ENCODE measurements around the gene P2RY14. TPM values are rescaled to one million over a fixed set of nuclear protein-coding genes. Genes with fewer than 3 reads are reported as not detected.
"Not testable (repeated sequence)": the region's sequence is repeated elsewhere in the genome, so short reads cannot be mapped to it uniquely, and the experiment has no call there.

P2RY14 gene
- total RNA-seq, 2 experiments from 2014 or later: 0.51 to 0.70 TPM

DNA sequence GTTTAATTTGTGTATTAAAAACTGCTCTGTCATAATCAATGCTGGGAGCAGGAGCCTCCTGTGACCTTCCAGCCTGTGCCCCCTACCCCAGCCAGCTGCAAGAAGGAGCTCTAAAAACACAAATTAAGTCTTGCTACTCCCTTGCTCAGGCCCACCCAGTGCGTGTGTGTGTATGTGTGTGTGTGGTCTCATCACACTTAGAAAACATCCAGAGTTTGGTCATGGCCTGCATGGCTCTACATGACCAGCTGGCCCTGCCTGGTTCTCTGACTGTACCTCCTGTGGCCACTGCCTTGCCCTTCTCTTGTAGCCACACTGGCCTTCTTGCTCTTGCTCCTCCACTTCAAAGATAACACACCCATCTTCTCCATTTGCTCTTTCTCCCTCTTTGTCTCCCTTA is 13.7 kb downstream of the P2RY14 start:
- TF ChIP-seq, protein P1, sequence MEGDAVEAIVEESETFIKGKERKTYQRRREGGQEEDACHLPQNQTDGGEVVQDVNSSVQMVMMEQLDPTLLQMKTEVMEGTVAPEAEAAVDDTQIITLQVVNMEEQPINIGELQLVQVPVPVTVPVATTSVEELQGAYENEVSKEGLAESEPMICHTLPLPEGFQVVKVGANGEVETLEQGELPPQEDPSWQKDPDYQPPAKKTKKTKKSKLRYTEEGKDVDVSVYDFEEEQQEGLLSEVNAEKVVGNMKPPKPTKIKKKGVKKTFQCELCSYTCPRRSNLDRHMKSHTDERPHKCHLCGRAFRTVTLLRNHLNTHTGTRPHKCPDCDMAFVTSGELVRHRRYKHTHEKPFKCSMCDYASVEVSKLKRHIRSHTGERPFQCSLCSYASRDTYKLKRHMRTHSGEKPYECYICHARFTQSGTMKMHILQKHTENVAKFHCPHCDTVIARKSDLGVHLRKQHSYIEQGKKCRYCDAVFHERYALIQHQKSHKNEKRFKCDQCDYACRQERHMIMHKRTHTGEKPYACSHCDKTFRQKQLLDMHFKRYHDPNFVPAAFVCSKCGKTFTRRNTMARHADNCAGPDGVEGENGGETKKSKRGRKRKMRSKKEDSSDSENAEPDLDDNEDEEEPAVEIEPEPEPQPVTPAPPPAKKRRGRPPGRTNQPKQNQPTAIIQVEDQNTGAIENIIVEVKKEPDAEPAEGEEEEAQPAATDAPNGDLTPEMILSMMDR (IDR thresholded peaks at IDR 0.05): no peak
- Mint-ChIP-seq H3K27me3 (no peaks in the 10 kb centered on the region), H3K9me3 (peaks cover under 1% of the 10 kb centered on the region), H3K4me3 (no peak overlapping the region), H3K4me1 (ENCODE audit: low read depth) (peaks cover 15% of the 10 kb centered on the region), H3K27ac (no peak overlapping the region), H3K36me3 (ENCODE audit: low read depth) (peaks cover 4% of the 10 kb centered on the region)
- ChIA-PET POLR2A (interaction anchor here (1.0 kb wide), 1 partner anchor 9 kb away, joined by 3 read pairs; no protein-coding TSS in a partner anchor), CTCF (interaction anchor here (1.2 to 1.7 kb wide), 3 partner anchors 12 to 30 kb away, joined by 4 to 5 read pairs (median 4); partner anchors contain the start of gene P2RY14)
- ATAC-seq (no peak), DNase-seq (no peak)
- intact Hi-C loops (cut with micrococcal nuclease): no loop called here

DNA sequence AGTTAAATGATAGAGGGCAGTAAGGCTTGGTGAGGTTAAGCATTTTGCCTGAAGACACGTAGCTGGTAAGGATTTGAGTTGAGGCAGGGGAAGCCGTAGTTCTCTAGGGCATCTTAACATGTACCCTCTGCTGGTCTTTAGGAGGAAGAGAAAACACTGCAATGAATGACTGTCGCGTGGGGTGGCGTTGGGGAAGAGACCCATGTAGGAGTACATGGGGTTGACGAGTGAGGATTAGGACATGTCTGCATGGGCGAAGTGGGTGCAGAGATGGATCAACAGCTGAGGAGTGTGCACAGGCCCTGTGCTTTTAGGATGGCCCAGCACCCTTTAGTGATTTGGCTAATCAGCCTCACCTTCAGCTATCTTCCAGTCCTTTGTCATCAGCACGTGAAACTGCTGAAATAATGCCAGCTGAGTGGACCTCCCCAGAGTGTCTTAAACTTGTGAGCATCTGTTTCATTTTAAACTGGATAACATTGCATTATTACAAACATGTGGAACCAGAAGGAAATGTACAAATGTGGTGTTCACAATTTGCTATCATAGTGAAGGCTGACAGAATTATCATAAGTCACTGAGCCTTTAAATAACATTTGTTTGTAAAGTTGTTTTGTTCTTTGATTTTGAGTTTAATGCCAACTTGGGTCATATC is 15.3 kb downstream of the P2RY14 start:
- Mint-ChIP-seq H3K9me3 (no peaks in the 10 kb centered on the region), H3K4me1 (ENCODE audit: low read depth) (peaks cover 2% of the 10 kb centered on the region), H3K4me3 (no peak overlapping the region), H3K27ac (no peak overlapping the region), H3K27me3 (no peaks in the 10 kb centered on the region), H3K36me3 (ENCODE audit: low read depth) (no peaks in the 10 kb centered on the region)
- CTCF ChIA-PET: interaction anchor here (0.7 to 2.0 kb wide), 5 partner anchors 13 to 95 kb away, joined by 3 to 9 read pairs (median 4); partner anchors contain the start of gene P2RY14
- intact Hi-C loops (cut with micrococcal nuclease): no loop called here
- POLR2A ChIA-PET: interaction anchor here (0.7 kb wide), 1 partner anchor 10 kb away, joined by 3 read pairs; no protein-coding TSS in a partner anchor
- TF ChIP-seq, protein P1 (IDR thresholded peaks at IDR 0.05): no peak
- no peak for ATAC-seq
- no peak for DNase-seq

DNA sequence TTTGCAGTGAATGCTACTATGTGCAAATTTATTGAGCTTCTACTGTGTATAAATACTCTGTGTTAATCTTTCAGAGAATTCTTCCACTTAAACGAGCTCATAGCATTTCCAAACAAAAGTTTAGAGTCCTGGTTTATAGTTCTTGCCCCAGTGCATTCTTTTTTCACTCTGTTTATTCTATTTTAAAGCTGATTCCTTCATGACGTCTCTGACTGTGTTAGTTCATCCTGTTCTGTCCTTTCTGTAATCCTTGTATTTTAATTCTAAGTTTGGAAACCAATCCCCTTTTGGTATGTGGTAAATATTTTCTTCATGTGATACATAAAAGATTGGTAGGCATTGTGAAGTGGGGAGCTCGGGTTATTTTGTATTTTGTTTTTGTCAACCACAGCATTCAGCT is 18.7 kb downstream of the P2RY14 start:
- Mint-ChIP-seq H3K27ac (no peak overlapping the region), H3K4me1 (ENCODE audit: low read depth) (no peaks in the 10 kb centered on the region), H3K9me3 (no peaks in the 10 kb centered on the region), H3K4me3 (no peak overlapping the region), H3K27me3 (peaks cover 3% of the 10 kb centered on the region), H3K36me3 (ENCODE audit: low read depth) (no peaks in the 10 kb centered on the region)
- DNase-seq (no peak), ATAC-seq (no peak)
- CTCF ChIA-PET: interaction anchor here (1.1 to 1.6 kb wide), 3 partner anchors 25 to 92 kb away, joined by 3 to 6 read pairs (median 5); no protein-coding TSS in a partner anchor
- POLR2A ChIA-PET: interaction anchor here (0.9 kb wide), 1 partner anchor 23 kb away, joined by 3 read pairs; no protein-coding TSS in a partner anchor
- TF ChIP-seq, protein P1 (IDR thresholded peaks at IDR 0.05): no peak
- intact Hi-C loops (cut with micrococcal nuclease): no loop called here

GRCh38 chr3:151256749-151257148 is 21.6 kb downstream of the P2RY14 start:
- H3K36me3 Mint-ChIP-seq (ENCODE audit: low read depth): no peaks in the 10 kb centered on the region
- ChIA-PET CTCF (interaction anchor here (1.3 to 2.1 kb wide), 4 partner anchors 11 to 89 kb away, joined by 3 to 9 read pairs (median 5); no protein-coding TSS in a partner anchor), POLR2A (interaction anchor here (0.5 to 1.6 kb wide), 2 partner anchors 8 to 14 kb away, joined by 3 read pairs; no protein-coding TSS in a partner anchor)
- H3K27me3 Mint-ChIP-seq: peaks cover 3% of the 10 kb centered on the region
- TF ChIP-seq, protein P1 (IDR thresholded peaks at IDR 0.05): no peak
- intact Hi-C loops (cut with micrococcal nuclease): no loop called here
- H3K4me1 Mint-ChIP-seq (ENCODE audit: low read depth): no peaks in the 10 kb centered on the region
- ATAC-seq (no peak), DNase-seq (no peak)
- no peak overlapping the region for H3K27ac Mint-ChIP-seq
- no peaks in the 10 kb centered on the region for H3K9me3 Mint-ChIP-seq
- no peak overlapping the region for H3K4me3 Mint-ChIP-seq

GRCh38 chr3:151248772-151249337 is 29.5 kb downstream of the P2RY14 start:
- ChIA-PET CTCF (interaction anchor here (1.0 kb wide), 1 partner anchor 21 kb away, joined by 3 read pairs; no protein-coding TSS in a partner anchor), POLR2A (no interaction called here)
- H3K27me3 Mint-ChIP-seq: no peaks in the 10 kb centered on the region
- no peaks in the 10 kb centered on the region for H3K9me3 Mint-ChIP-seq
- TF ChIP-seq, protein P1 (IDR thresholded peaks at IDR 0.05): no peak
- H3K4me3 Mint-ChIP-seq: no peak overlapping the region
- ATAC-seq (no peak), DNase-seq (no peak)
- H3K36me3 Mint-ChIP-seq (ENCODE audit: low read depth): no peaks in the 10 kb centered on the region
- no peaks in the 10 kb centered on the region for H3K4me1 Mint-ChIP-seq (ENCODE audit: low read depth)
- intact Hi-C loops (cut with micrococcal nuclease): no loop called here
- no peak overlapping the region for H3K27ac Mint-ChIP-seq

DNA sequence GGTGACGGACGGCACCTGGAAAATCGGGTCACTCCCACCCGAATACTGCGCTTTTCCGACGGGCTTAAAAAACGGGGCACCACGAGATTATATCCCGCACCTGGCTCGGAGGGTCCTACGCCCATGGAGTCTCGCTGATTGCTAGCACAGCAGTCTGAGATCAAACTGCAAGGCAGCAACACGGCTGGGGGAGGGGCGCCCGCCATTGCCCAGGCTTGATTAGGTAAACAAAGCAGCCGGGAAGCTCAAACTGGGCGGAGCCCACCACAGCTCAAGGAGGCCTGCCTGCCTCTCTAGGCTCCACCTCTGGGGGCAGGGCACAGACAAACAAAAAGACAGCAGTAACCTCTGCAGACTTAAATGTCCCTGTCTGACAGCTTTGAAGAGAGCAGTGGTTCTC is 36.3 kb downstream of the P2RY14 start:
- H3K4me1 Mint-ChIP-seq (ENCODE audit: low read depth); CTCF ChIA-PET; H3K27me3 Mint-ChIP-seq; intact Hi-C loops (cut with micrococcal nuclease); H3K4me3 Mint-ChIP-seq; DNase-seq; H3K27ac Mint-ChIP-seq; H3K9me3 Mint-ChIP-seq; H3K36me3 Mint-ChIP-seq (ENCODE audit: low read depth); ATAC-seq; POLR2A ChIA-PET: not testable (repeated sequence)

All from activated CD8-positive, alpha-beta T cell treated with anti-CD3 and anti-CD28 coated beads for 36 hours (primary cell).